NCI-H2171 treated with DMSO at 0.1 percent for 48 hours (cell line): ENCODE results near the gene ERICH4.

Experiments
- DNase-seq: peaks from one replicate; lab custom pipeline; 2025; lab: John Stamatoyannopoulos, UW

ERICH4 gene

DNA sequence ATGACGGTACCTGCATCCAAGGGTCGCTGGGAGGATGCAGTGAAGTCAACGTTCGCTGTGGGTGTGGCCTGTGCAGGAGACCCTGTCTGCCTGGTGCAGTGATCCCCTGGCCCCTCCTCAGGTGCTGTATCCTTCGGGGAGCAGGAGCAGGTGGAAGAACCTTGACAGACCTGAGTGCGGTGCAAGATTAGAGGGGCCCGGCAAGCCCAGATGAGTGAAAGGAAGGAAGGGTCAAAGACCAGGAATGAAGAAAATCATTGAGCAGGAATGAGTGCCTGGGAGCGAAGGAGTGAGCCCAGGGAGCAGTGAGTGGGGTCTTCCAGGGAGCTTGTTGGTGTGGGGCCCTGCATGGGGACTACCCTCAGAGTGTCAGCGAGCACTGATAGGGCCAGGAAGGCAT is 28.5 kb upstream of the ERICH4 start:
- no peak for DNase-seq

- DNase-seq = peak; percentile 73
Observed at GRCh38 chr19:41415154-41415571, 27.8 kb upstream of the ERICH4 start.

- DNase-seq = no peak
Observed at GRCh38 chr19:41416194-41416674, 26.7 kb upstream of the ERICH4 start.

DNA sequence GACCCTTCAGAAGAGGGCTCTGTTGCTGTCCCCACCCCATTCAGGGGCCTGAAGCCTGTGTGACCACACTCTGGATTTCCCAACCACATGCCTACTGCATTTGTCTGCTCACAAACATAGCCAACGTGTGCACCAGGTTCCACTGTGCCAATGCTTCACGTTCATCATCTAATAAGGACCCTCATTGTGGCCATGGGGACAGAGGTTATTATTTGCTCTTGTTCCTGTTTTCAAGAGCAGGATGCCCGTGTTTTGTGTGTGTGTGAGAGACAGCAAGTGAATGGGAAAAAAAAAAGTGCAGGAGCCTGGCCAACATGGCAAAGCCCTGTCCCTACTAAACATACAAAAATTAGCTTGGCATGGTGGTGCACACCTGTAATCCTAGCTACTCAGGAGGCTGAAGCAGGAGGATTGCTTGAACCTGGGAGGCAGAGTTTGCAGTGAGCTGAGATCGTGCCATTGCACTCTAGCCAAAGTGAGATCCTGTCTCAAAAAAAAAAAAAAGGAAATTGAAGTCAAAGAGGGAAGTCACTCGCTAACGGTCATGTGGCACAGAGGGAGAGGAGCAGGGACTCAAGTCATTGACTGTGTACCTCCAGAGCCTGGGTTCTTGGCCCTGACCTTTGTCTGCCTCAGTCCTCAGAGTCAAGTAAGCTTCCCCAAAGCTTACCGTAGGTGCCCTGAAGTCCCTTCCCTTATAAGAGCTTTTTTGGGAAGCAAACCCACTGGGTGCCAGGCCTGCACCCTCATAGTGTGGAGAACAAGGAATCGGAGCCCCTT is 22.7 kb upstream of the ERICH4 start:
- no peak for DNase-seq

- peak; percentile 49 for DNase-seq
Observed at GRCh38 chr19:41421314-41421713, 21.6 kb upstream of the ERICH4 start.

DNA sequence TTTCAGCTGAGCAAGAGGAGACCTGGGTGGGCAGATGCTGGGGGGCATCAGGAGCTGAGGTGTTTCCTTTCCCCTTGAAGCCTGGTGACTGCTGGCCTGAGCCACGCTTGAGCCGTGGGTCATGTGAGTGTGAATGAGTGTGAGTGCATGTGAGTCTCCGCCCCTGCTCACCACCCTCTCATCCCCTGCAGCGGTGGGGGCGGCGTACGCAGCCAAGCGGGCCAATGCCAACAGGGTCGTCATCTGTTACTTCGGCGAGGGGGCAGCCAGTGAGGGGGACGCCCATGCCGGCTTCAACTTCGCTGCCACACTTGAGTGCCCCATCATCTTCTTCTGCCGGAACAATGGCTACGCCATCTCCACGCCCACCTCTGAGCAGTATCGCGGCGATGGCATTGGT is 21.0 kb upstream of the ERICH4 start:
- no peak for DNase-seq

DNA sequence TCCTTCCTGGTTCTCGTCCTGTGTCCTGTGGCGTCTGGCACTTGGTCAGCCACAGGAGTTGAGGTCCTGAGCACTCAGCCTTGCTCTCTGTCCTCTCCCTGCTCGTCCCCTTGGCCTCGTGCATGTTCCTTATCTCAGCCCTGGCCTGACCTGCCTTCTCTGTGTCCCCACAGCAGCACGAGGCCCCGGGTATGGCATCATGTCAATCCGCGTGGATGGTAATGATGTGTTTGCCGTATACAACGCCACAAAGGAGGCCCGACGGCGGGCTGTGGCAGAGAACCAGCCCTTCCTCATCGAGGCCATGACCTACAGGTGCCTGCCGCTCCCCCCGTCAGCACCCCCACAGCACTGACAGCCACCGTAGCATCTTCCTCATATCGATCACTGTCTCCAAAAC is 20.5 kb upstream of the ERICH4 start:
- no peak for DNase-seq

DNA sequence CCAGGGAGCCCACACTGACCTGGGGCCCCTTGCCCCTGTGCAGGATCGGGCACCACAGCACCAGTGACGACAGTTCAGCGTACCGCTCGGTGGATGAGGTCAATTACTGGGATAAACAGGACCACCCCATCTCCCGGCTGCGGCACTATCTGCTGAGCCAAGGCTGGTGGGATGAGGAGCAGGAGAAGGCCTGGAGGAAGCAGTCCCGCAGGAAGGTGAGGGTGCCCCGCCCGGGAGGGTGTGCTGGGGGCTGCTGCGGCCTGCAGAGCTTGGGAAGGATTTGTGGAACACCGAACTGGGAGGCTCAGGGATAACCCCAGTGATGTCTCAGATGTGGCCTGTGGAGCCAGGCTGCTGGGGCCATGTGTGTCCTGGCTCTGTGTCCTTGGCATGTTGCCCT is 20.0 kb upstream of the ERICH4 start:
- no peak for DNase-seq

DNA sequence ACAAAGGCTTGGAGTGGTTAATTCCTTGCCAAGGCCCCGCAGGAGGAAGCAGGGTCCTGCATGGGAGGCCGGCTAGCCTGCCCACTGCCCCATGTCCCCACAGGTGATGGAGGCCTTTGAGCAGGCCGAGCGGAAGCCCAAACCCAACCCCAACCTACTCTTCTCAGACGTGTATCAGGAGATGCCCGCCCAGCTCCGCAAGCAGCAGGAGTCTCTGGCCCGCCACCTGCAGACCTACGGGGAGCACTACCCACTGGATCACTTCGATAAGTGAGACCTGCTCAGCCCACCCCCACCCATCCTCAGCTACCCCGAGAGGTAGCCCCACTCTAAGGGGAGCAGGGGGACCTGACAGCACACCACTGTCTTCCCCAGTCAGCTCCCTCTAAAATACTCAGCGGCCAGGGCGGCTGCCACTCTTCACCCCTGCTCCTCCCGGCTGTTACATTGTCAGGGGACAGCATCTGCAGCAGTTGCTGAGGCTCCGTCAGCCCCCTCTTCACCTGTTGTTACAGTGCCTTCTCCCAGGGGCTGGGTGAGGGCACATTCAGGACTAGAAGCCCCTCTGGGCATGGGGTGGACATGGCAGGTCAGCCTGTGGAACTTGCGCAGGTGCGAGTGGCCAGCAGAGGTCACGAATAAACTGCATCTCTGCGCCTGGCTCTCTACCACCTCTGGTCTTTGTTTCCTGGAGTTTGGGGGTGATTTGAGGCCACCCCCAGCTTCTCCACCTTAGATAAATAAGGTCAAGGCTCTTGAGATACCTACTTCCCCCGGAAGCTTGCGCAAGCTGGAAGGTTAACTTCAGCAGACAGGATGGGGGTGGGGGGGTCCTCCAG is 18.4 kb upstream of the ERICH4 start:
- no peak for DNase-seq

DNA sequence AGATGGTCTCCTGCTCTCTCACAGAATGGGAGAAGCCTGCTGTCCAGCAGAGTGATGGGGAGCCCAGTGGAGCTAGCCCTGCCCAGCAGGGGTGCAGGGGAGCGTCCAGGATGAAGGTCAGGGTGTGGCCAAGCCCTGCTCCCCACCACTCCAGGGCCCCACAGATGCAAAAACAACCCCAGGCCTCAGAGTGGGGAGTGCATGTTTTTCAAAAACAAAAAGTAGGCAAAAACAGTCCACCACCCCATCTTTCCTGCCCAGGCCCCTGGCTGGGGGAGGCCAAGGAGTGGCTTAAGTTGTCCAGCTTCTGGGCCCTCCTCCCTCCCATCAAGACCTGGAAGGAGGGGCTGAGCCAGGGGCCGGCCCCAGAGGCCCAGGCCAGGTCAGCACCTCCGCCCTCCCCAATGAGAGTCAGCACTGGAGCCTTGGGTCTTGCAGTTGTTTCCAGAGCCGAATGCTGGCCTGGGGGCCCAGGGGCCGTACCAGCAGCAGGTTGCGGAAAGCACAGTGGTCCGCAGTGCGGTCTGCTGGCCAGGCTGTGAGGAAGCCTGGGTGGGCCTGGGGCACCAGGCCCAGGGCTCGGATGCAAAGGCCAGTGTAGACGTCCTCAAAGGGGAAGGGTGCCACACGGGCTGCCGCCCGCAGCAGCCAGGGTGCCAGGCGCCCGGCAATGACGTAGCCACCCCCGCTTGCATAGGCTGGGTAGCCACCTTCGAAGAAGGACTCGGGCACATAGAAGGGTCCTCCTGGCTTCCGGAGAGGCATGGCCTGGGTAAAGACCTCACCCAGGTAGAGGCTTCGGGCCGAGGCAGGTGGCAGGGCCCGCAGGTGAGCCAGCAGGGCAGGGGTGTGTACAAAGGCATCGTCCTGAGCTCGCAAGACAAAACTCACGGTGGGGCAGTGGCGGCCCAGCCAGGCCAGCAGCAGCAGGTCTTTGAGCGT is 17.5 kb upstream of the ERICH4 start:
- DNase-seq = no peak

- no peak for DNase-seq
Observed at GRCh38 chr19:41426116-41426841, 16.7 kb upstream of the ERICH4 start.

DNA sequence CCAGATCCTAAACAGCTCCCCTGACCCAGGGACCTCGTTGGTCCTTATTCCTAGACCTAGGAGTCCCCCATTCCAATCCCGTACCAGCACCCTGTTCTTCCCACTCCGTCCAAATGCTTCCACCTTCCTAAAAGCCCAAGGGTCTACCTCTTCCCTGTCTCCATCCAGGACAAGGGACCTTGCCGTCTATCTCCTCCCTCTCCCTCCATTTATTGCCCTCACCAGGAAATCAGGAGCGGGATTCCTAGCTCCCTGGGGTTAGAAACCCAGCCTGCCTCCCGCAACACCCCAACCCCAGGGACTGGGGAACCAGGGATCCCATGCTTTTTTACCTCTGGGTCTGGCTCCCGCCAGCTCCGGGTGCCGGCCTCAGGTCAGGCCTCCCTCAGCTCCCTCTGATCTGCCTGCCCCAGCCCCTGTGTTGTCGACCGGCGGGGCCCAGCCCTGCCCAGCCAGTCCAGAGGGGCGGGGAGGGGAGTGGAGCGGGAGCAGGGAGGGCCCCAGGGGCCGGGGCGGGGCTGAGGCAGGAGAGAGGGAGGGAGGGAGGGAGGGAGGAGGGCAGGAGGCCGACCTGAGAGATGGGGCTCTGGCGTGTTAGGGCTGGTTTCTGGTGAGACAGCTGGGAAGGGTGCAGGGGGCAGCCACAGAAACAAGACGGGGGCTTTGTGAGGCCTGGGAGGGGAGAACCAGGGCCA is 15.9 kb upstream of the ERICH4 start, which contains the start of gene B3GNT8:
TSS of gene B3GNT8 (minus strand) at position 423 of the 695 bp plus-strand sequence. CDS start 596 bp downstream, outside the sequence.
- DNase-seq = peak; percentile 86

DNA sequence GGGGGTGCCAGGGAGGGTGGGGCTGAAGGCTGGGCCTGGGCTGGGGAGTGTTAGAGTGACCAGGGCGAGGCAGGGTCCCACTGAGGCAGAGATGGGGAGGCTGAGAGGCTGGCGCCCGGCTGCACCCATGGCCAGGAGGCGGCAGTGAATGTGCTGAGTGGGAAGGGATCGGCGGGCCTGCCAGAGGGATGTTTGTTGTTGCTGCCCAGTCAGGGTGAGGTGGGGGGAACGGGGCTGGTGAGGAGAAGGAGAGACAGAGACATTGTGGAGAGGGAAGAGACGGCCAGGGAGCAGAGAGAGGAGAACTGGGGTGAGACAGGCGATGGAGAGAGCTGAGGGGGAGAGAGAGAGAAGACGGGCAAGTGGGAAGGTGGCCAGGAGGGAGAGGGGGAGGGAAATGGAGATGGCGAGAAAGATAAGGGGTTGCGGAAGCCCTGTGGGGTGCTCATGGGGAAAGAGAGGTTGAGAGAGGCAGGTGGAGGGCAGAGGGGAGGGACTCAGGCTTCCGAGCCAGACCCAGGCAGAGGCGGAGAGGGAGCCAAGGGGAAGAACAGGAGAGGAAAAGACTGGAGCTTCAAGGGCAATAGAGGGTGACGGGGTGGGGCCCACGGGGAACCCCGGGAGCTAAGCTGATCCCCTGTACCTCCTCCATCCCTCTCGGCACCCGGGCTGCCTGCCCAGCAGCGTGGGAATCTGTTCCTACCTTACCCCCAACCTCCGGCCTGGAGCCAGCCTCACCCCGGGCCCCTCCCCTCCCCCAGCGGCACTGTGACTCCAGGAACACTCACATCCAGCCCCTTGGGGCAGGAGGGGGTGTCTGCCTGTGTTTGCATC is 15.1 kb upstream of the ERICH4 start:
- DNase-seq = peak; percentile 84

DNA sequence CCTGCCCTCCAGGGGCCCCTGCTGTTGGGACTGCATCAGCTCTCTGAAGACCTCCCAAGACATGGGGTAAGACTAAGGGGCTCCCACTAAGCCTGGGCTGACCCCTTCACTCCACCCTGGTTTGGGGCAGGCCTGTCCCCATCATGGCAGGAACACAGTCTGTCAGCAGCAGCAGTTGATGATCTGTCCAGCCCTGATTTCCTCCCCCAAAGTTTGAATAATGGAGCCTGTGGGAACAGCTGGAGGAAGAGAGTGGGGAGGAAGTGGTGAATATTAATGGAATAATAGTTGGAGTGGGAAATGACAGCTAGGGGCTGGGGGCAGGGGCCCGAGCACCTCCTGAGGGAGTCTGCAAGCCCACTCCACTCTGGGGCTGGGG is 14.5 kb upstream of the ERICH4 start:
- DNase-seq = no peak

- DNase-seq = no peak
Observed at GRCh38 chr19:41430922-41431321, 12.0 kb upstream of the ERICH4 start.

- DNase-seq = no peak
Observed at GRCh38 chr19:41431426-41432386, 11.2 kb upstream of the ERICH4 start.

GRCh38 chr19:41433171-41433570 is 9.8 kb upstream of the ERICH4 start:
- DNase-seq = no peak

- DNase-seq = no peak
Observed at GRCh38 chr19:41434450-41434849, 8.5 kb upstream of the ERICH4 start.
